LNCaP clone FGC (cell line): Measurements from ENCODE around the gene DERL3.

ENCODE experiments used
- DNase-seq: peaks from one replicate; pipeline ENCODE4 v3.0.0-alpha.2; 2011; ENCODE audit warnings: low read depth
- H3K4me3 ChIP-seq: 2 replicates; pipeline ENCODE4 v1.5.1; 2011; ENCODE audit warnings: mild to moderate bottlenecking, low read depth, low read length, control low read depth
- TF ChIP-seq, protein P1 (sequence below): IDR thresholded peaks from 2 replicates; pipeline ENCODE4 v1.5.1; 2012; ENCODE audit warnings: mild to moderate bottlenecking; ENCODE audit not compliant: control insufficient read depth, insufficient read depth; ENCODE audit errors: extremely low read depth

Gene DERL3

DNA sequence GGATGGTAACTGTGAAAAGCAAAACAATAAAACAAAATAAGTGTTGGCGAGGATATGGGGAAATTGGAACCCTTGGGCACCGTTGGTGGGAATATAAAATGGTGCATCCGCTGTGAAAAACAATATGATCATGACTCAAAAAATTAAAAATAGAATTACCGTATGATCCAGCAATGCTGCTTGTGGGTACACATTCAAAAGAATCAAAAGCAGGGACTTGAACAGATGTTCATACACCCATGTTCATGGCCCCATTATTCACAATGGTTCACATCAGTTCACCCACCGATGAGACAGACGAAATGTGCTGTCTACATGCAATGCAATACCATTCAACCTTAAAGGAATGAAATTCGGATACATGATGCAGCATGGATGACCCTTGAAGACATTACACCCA, 1.2 kb upstream of the DERL3 start:
- no peak overlapping the region for H3K4me3 ChIP-seq
- no peak for DNase-seq
- TF ChIP-seq, protein P1, sequence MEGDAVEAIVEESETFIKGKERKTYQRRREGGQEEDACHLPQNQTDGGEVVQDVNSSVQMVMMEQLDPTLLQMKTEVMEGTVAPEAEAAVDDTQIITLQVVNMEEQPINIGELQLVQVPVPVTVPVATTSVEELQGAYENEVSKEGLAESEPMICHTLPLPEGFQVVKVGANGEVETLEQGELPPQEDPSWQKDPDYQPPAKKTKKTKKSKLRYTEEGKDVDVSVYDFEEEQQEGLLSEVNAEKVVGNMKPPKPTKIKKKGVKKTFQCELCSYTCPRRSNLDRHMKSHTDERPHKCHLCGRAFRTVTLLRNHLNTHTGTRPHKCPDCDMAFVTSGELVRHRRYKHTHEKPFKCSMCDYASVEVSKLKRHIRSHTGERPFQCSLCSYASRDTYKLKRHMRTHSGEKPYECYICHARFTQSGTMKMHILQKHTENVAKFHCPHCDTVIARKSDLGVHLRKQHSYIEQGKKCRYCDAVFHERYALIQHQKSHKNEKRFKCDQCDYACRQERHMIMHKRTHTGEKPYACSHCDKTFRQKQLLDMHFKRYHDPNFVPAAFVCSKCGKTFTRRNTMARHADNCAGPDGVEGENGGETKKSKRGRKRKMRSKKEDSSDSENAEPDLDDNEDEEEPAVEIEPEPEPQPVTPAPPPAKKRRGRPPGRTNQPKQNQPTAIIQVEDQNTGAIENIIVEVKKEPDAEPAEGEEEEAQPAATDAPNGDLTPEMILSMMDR: no peak

DNA sequence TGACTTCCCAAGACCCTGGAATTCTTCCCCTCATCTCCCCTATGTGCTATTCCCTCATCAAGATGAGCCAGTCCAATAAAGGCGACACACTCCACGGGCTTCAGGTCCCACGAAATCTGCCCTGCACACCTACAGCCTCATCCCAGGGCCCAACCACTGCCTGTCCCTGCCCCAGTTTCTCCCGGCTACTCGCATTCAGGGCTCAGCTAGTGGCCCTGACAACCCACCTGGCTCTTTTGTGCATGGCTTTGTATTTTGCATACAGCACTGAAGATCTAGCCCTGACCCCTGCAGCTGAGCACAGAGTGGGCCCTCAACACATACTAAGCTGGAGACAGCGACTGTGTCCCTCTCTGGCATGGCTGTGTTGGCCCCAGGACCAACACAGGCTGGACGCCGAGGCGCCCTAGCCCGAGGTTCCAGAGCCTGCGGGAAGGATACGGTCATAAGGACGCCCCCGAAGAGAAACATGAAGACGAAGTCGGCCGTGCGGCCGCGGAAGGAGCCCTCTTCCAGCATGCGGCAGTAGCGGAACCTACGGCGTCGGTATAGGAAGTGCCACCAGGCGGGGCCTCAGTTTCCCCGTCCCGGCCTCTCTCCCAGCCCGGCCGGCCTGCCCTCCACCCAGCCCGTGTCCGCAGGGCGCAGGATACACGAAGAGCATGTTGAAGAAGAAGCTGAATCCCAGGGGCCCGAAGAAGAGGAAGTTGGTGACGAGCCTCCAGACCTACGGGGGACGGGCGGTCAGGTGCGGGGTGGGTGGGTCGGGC, 710 bp downstream of the DERL3 start:
- no peak for DNase-seq
- H3K4me3 ChIP-seq: peak overlapping the region; percentile 61
- TF ChIP-seq, protein P1: no peak

DNA sequence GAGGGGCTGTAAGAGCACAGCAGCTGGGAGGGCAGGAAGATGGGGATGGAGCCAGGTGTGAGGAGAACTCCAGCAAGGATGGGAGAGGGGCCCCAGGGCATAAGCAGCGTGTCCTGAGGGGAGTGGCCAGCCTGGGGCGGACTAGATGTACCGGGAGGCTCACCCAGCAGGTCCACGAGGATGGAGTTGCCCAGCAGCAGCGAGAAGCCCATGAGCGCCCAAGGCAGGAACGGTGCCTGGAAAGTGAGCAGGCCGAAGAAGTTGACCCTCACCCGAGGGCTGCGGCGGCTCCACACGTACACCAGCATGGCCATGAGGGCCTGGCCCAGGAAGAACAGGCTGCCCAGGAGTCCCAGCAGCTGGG, 1.3 kb downstream of the DERL3 start:
- DNase-seq: no peak
- TF ChIP-seq, protein P1: no peak
- H3K4me3 ChIP-seq: peak overlapping the region; percentile 61

DNA sequence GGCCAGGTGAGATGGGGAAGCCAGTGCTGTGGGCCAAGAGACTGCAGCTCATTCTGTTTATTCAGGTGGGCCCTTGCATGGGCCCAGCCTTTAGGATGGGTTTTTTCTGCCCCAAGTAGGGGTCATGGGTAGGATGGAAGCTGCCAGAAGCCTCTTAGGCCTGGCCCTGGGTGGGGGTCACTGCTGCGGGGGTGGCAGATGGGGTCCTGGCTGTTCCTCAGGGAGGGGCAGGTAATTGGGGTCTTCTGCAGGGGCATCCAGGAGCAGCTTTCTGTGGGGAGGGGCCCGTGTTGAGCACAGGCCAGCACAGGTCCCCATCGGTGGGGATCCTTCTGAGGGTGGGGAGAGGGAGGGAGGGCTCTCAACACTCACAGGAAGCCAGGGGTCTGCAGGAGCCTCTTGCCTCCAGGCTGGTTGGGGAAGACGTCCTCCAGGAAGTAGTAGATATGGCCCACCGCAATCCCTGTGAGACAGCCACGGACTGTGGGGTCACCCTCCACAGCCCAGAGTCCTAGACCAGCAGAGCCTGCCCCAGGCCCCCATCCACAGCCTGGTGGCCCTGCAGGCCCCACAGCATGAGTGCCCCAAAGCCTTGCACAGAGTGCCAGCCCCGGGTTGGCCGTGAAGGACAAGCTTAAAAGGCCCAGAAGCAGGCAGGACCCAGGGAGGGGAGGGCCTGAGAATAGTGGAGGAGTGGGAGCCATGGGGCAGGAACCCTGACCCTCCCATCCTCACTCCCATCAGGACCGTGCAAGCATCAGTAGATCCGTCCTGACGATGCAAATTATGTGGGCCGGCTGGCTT, 1.9 kb downstream of the DERL3 start:
- H3K4me3 ChIP-seq: no peak overlapping the region; the same call in 1 of the 2 replicates
- TF ChIP-seq, protein P1: no peak

DNA sequence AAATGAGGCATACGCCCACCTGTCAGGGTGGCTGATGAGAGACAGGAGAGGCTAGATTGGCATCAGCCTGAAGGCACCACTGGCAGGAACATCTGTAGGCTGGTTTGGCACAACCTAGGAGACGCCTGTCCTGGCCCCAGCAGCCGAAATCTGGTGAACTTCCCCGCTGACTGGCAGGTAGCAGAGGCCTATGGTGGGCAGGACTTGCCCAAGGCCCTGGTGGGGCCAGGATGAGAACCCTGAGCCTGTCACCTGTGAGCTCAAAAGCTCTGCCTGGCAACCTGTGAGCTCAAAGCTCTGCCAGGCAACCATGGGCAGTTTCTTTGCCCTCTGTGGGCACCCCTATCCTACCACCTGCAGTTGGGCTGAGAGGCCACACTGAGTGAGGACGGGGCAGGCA, 2.5 kb downstream of the DERL3 start:
- TF ChIP-seq, protein P1: no peak
- no peak for DNase-seq
- H3K4me3 ChIP-seq: no peak overlapping the region

More for the DNA sequence above, 1.9 kb downstream of the DERL3 start:
- DNase-seq: no peak

DNA sequence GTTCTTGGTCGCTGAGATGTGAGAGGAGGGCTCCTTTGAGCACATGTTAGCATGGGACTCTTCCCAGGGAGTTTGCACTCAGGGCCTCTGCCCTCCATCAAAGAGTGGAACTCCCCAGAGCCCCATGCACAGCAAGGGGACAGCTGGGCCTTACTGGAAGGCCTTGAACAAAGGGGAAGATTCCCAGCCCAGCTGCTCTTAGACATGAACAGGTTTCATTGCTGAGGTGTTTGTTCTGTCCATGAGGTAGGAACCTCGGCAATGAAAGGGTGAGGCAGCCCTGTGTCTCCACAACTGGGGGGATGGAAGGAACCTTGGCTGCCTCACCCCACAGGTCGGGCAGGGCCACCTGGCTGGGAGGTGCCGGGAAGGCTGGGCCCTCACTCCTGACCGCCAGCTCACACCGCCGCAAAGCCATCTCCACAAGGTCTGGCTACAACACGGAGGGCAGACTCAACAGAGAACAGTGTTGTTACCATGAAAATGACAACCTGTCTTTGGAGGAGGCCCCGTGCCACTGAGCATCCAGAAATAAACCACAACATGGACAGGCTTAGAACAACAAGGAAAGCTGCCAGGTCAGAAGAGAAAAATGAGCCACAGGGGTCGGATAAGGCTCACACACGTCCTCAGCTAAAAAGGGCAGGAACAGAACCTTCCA, 3.2 kb downstream of the DERL3 start:
- H3K4me3 ChIP-seq: no peak overlapping the region
- no peak for DNase-seq
- TF ChIP-seq, protein P1: no peak
